OCI-M1 (cell line): ENCODE data around the gene ELP2.
"Not testable (repeated sequence)": the region's sequence is repeated elsewhere in the genome, so short reads cannot be mapped to it uniquely, and the experiment has no call there.

Source experiments
- DNase-seq: peaks from one replicate; lab custom pipeline; 2025; lab: John Stamatoyannopoulos, UW

The ELP2 gene

DNA sequence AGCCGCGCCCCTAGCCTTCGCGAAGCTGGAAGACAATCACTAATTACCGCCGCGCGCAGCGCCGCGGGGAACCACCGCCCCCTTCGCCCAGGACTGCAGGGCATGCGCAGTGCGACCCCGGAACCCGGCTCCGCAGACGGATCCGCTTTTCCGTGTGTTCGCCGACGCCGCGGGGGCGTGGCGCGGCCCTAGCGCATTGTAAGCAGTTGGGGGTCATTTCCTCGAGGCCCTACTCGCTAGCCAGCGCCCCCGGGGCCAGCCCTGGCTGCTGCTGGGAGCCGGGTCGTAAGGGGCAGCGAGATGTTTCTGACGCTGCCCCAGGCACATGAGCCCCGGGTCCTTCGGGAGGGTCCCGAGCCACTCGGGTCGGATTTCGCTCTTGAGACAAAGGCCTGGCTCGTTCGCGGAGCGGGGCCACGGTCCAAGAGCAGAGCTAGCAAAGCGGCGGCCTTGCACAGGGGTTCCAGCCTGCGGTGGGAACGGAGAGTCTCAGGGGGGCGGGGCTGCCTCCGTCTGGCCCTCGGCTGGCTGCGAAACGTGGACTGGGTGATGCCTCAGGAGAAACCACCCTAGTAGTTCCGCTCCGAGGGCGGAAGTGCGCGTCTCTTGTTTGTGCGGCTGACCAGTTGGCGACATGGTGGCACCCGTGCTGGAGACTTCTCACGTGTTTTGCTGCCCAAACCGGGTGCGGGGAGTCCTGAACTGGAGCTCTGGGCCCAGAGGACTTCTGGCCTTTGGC is at the start of gene ELP2, which contains the start of gene SLC39A6:
Gene ELP2 (plus strand): TSS at position 600 of the 739 bp plus-strand sequence. CDS start 35 bp downstream, at position 635.
Gene SLC39A6 (minus strand): TSS at position 41 of the 739 bp plus-strand sequence. CDS start 2,333 bp downstream, outside the sequence.
- DNase-seq = peak; percentile 95

DNA sequence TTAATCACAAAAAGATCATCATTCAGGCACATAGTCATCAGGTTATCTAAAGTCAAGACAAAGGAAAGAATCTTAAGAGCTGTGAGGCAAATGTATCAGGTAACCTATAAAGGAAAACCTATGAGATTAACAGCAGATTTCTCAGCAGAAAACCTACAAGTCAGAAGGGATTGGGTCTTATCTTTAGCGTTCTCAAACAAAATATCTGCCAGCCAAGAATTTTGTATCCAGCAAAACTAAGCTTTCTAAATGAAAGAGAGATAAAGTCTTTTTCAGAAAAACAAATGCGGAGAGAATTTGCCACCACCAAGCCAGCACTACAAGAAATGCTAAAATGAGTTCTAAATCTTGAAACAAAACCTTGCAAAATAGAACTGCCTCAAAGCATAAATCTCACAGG is 48.6 kb upstream of the ELP2 start:
- DNase-seq = not testable (repeated sequence)

DNA sequence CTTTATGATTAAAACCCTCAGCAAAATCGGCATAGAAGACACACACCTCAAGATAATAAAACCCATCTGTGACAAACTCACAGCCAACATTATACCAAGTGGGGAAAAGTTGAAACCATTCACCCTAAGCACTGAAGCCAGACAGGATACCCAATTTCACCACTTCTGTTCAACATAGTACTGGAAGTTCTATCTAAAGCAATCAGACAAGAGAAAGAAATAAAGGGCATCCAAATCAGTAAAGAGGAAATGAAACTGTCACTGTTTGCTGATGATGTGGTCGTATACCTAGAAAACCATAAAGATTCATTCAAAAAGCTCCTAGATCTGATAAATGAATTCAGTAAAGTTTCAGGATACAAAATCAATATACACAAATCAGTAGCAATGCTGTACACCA is 46.0 kb upstream of the ELP2 start:
- DNase-seq = no peak

DNA sequence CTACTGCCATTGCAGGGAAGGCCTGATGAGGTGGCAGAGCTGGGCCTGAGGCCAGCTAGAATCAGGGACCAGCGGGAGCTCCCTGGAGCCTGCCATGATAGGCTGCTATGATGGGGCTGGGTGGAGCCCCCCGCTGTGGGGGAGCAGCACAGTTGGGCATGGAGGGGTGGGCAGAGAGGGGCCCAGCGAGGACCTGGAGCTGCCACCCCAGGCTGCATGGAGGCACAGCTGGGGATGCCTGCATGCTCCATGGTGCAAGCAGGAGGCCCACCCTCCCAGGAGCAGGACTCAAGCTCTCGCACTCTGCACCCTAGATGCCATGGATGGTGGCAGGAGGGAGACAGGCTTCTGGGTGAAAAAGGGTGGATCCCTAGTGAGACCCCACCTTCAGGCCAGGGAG is 44.5 kb upstream of the ELP2 start:
- DNase-seq = no peak

GRCh38 chr18:36086186-36086585 is 43.5 kb upstream of the ELP2 start:
- no peak for DNase-seq

DNA sequence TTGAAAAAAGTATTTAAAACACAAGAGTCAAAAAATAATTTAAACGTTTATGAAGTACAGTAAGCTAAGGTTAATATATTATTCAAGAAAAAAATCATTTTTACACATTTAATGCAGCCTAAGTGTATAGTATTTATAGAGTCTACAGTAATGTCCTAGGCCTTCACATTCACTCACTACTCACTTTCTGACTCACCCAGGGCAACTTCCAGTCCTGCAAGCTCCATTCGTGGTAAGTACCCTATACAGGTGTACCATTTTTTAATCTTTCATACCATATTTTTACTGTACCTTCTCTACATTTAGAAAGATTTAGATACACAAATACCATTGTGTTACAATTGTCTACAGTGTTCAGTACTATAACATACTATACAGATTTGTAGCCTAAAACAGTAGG is 41.4 kb upstream of the ELP2 start:
- DNase-seq = no peak

DNA sequence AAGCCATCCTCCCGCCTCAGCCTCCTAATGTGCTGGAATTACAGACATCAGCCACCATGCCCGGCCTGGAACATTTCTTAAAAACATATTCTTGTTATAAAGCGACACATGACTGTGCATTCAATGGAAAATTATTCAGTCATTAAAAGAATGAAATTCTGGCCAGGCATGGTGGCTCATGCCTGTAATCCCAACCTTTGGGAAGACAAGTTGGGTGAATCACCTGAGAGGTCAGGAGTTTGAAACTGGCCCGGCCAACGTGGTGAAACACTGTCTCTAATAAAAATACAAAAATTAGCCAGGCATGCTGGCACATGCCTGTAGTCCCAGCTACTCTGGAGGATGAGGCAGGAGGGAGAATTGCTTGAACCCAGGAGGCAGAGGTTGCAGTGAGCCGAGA is 40.7 kb upstream of the ELP2 start:
- DNase-seq = no peak

DNA sequence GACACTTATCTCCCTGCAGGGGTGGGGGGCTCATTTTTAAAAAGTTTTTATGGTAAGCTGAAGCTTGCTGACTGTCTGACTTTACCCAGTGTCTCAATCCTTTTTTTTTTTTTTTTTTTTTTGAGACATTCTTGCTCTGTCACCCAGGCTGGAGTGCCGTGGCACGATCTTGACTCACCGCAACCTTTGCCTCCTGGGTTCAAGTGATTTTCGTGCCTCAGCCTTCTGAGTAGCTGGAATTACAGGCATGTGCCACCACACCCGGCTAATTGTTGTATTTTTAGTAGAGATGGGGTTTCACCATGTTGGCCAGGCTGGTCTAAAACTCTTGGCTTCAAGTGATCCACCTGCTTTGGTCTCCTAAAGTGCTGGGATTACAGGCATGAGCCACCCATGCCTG is 37.6 kb upstream of the ELP2 start:
- DNase-seq = not testable (repeated sequence)

DNA sequence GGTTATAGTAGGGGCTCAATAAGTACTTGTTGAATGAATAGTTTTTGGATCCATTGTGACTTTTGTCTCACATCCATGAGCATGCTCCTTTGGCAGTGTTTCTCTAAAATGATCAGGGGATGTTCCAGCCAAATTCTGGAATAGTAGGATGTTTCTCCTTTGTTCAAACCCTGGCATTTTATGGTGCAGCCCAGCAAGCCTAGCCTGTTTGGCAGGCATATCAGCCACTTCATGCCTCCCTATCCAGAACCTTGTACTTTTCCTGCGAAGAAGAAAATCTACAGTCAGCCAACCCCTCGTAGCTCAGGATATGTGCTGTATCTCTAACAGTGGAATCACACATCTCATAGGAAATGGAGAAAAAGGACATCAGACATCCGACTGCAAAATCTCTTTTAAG is 35.3 kb upstream of the ELP2 start:
- no peak for DNase-seq

DNA sequence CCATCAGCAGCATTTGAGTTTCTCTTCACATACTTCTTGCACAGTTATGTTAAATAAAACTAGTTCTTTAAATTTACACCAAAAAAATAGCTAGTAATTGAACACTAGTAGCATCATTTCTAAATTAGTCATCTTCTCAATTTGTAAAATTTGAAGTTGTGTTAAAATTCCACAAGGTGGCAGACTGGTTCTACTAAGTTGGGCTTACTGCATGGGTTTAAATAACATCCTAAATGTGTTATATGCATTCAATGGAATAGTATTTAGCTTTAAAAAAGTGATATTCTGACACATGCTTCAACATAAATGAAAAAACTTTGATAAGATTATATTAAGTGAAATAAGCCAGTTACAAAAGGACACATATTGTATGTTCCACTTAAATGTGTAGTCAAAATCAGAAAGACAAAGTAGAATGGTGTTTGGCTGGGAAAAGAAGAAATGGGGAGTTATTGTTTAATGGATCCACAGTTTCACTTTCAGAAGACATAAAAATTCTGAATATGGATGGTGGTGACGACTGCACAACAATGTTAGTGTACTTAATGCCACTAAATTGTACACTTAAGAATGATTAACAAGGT is 33.7 kb upstream of the ELP2 start:
- DNase-seq = peak; percentile 73

- DNase-seq = no peak
Measured at GRCh38 chr18:36096955-36097354, 32.7 kb upstream of the ELP2 start.

DNA sequence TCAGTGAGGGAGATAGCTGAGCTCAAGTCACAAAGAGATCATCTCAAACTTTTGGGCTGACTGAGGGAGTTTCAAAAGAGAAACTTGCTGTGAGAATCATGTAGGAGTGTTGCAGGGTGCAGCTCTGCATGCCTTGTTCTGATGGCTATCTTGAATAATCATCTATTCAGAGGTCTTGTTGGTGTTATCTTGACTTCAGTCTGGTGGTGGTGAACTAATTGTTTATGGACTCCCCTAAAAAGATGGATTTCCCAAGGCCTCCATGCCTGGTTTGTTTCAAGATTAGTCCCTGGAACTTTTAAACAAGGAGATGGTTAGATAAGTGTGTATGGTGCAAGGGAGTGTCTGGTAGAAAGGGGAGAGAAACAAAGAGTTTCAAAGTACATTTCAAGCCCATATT is 30.4 kb upstream of the ELP2 start:
- DNase-seq = peak; percentile 19

GRCh38 chr18:36101943-36102342 is 27.8 kb upstream of the ELP2 start:
- DNase-seq = no peak

- no peak for DNase-seq
Measured at GRCh38 chr18:36104749-36105148, 24.9 kb upstream of the ELP2 start.

DNA sequence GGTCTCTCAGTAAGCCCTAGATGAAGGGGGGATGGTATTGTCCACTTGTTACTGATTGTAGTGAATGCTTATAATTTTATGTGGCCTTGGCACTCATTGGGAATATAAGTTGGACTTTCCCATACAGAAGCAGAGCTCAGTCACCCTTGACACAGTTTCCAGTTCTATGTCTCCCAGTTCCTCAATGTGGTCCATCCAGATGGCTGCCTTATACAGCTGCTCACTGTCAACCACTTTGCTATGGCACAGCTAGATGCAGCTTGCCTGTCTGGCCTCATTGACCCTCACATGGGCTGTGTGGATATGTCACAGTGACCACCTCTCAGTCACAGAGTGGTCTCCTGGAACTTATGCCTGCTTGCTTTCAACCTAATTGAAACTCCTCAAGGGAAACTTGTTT is 22.2 kb upstream of the ELP2 start:
- DNase-seq = no peak

DNA sequence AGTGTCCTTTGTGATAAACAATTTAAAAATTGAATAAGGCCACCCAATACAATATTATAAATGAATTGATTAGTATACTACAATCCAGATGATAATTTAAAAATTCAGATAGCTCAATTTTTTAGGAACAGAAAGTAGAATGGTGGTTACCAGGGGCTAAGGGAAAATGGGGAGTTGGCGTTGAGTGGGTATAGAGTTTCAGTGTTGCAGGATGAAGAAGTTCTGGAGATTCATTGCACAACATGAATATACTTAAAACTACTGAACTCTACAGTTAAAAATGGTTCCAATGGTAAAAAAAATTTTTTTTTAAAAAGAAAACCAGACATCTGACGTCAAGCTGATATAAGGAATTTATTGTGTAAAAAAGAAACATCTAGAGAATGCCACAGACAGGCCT is 21.5 kb upstream of the ELP2 start:
- DNase-seq = no peak

- no peak for DNase-seq
Measured at GRCh38 chr18:36108601-36109000, 21.1 kb upstream of the ELP2 start.

DNA sequence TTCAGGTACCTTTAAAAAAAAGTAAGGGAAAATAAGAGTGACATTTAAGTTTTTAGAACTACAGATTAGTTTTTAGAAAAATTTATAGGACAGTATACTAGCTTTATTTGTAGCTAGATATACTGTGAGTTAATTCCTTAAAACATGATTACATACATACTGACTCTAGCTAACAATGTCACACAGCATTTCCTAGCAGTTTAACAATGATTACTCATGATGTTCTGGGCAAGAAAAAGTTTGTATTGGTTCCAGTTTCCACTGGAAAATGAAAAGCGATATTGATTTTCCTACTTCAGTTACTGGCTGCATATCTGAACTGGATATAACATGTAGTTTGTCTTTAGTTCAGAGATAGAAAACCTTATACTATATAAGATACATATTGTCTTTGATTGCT is 20.0 kb upstream of the ELP2 start:
- no peak for DNase-seq

DNA sequence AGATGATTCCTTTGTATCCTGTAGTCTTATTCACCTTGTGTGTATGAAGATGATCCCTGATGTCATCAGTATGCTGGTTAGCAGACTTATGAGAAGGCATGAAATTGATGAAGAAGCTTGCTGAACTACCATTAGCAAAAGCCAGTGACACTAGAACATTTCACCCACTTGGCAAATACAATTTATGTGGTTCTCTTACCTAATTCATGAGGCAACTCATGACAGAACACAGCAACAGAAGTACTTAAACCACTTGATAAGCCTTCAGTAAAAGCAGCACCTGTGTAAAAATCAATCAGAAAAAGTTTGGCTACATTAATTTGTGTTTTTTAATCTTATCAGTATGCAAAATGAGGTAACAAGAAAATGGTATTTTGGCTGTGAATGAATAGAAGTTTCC is 17.4 kb upstream of the ELP2 start:
- DNase-seq = no peak

DNA sequence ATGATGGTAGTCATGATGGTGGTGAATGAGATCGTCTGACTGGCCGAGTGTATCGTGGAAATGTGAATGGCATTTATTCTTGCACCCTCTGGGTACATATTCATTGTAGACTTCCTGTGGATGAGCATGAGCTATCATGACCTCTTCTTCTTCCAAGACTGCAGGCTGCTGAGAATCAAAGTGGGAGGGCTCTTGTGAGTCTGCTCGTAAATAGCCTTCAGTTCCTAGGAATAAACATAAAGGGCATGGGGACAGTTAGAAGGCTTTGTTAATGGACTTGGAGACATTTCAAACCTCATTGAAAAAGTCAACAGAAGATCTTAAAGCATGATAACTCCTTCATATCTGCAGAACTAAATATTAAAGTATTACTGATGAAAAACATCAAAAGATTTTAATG is 15.4 kb upstream of the ELP2 start:
- DNase-seq = no peak

GRCh38 chr18:36114738-36115137 is 15.0 kb upstream of the ELP2 start:
- DNase-seq = no peak

DNA sequence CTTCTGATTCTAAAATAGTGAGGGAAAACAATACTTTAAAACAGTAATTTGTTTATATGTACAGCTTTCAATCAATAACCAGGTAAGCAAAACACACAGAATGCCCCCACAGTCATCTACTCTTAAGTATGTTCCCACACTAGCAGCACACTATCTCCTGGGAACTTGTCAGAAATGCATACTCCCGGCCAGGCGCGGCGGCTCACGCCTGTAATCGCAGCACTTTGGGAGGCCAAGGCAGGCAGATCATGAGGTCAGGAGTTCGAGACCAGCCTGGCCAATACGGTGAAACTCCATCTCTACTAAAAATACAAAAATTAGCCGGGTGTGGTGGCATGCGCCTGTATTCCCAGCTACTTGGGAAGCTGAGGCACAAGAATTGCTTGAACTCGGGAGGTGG is 12.9 kb upstream of the ELP2 start:
- not testable (repeated sequence) for DNase-seq

DNA sequence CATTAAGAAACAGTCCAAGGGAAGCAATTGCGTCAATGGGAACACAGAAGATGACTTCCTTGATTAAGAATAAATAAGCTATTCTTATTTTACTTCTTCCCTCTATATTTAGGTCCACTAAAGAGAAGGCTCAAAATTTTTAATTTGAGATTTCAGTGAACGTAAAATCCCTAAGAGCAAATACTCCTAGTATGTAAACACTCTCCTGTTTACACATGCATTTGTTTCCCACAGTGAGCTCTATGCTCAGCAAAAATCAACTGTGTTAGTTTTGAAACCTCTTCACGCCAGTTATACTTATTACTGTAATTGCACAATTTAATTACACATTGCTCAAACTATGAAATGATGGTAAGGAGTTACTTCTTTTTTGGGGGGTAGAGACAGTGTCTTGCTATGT is 9.4 kb upstream of the ELP2 start:
- DNase-seq = no peak

DNA sequence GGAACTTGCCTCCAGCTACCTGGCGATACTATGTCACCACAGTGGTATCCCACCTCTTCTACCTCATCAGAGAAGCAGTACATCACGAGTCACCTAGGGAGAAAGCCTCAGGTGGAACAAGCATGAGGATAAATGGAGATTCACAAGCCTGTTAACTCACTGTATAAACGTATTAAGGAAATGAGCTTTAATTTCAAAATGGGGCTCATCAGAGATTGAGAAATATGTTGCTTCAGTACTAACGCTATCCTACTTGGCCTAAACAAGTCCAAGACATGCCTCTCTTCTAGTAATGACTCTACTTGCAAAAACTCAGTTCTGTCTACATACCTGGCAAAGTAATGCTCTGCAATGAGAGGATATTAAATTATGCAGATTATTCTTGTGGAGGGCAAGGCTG is 4.9 kb upstream of the ELP2 start:
- no peak for DNase-seq
